Measurements from ENCODE around the gene KIAA1191. TPM values are rescaled to one million over a fixed set of nuclear protein-coding genes. Genes with fewer than 3 reads are reported as not detected.

KIAA1191 gene
- total RNA-seq, 3 donors from 2014 or later (not counting 1 experiment from before 2014, with no cell fraction given), result 36.8 to 76.3 (median 75.7) TPM

DNA sequence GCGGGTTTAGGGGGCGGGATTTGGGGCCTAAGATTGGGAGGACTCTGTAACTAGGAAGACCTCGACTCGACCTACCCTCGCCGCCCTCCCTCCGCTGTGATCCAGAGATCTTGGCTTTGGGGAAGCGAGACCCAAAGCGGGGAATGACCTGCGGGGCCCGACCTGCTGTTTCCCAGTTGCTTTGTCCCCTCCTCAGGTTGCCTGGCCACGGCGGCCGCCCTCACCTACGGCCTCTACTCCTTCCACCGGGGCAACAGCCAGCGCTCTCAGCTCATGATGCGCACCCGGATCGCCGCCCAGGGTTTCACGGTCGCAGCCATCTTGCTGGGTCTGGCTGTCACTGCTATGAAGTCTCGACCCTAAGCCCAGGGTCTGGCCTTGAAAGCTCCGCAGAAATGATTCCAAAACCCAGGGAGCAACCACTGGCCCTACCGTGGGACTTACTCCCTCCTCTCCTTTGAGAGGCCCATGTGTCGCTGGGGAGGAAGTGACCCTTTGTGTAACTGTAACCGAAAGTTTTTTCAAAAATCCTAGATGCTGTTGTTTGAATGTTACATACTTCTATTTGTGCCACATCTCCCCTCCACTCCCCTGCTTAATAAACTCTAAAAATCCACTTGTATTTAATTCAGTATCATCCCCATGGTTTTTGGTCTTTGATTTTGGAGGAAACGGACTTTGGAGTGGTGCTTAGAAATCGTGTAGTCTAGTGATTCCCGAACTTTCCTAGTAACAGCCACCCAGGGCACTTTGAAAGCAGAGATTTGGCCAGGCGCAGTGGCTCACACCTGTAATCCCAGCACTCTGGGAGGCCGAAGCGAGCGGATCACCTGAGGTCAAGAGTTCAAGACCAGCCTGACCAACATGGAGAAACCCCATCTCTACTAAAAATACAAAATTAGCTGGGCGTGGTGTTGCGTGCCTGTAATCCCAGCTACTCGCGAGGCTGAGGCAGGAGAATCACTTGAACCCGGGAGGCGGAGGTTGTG is 27.9 kb upstream of the KIAA1191 start:
- Mint-ChIP-seq H3K9me3 (no peaks in the 10 kb centered on the region), H3K36me3 (no peaks in the 10 kb centered on the region), H3K27me3 (ENCODE audit: low read depth in 2 of 2) (no peaks in the 10 kb centered on the region), H3K27ac (peak overlapping the region; percentile 90 to 100), H3K4me3 (peak overlapping the region; percentile 99), H3K4me1 (peaks cover 34 to 36% of the 10 kb centered on the region in 2 donors)
- Histone ChIP-seq H3K36me3 (ENCODE audit: control insufficient read depth, insufficient read depth, low read length) (peaks cover 33% of the 10 kb centered on the region), H3K27ac (ENCODE audit: low read length) (peak overlapping the region; percentile 97), H3K4me1 (ENCODE audit: control insufficient read depth, insufficient read depth, low read length) (peaks cover 20% of the 10 kb centered on the region), H3K4me3 (ENCODE audit: low read length) (peak overlapping the region; percentile 93), H3K9me3 (ENCODE audit: control insufficient read depth, insufficient read depth, low read length) (no peaks in the 10 kb centered on the region), H3K27me3 (ENCODE audit: control insufficient read depth, insufficient read depth, low read length) (no peaks in the 10 kb centered on the region)
- intact Hi-C loops (cut with micrococcal nuclease), result loop anchor here (2.0 kb wide), 2 partner anchors 27 to 147 kb away; partner anchors contain the start of genes CLTB and RNF44
- TF ChIP-seq, protein P1, sequence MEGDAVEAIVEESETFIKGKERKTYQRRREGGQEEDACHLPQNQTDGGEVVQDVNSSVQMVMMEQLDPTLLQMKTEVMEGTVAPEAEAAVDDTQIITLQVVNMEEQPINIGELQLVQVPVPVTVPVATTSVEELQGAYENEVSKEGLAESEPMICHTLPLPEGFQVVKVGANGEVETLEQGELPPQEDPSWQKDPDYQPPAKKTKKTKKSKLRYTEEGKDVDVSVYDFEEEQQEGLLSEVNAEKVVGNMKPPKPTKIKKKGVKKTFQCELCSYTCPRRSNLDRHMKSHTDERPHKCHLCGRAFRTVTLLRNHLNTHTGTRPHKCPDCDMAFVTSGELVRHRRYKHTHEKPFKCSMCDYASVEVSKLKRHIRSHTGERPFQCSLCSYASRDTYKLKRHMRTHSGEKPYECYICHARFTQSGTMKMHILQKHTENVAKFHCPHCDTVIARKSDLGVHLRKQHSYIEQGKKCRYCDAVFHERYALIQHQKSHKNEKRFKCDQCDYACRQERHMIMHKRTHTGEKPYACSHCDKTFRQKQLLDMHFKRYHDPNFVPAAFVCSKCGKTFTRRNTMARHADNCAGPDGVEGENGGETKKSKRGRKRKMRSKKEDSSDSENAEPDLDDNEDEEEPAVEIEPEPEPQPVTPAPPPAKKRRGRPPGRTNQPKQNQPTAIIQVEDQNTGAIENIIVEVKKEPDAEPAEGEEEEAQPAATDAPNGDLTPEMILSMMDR (IDR thresholded peaks at IDR 0.05), result no peak
- peak; percentile 34 to 44 (median 41) for ATAC-seq
- no peak for DNase-seq
- 26% methylated on average over 37 of the region's 41 CpGs for WGBS (ENCODE audit: insufficient coverage)

DNA sequence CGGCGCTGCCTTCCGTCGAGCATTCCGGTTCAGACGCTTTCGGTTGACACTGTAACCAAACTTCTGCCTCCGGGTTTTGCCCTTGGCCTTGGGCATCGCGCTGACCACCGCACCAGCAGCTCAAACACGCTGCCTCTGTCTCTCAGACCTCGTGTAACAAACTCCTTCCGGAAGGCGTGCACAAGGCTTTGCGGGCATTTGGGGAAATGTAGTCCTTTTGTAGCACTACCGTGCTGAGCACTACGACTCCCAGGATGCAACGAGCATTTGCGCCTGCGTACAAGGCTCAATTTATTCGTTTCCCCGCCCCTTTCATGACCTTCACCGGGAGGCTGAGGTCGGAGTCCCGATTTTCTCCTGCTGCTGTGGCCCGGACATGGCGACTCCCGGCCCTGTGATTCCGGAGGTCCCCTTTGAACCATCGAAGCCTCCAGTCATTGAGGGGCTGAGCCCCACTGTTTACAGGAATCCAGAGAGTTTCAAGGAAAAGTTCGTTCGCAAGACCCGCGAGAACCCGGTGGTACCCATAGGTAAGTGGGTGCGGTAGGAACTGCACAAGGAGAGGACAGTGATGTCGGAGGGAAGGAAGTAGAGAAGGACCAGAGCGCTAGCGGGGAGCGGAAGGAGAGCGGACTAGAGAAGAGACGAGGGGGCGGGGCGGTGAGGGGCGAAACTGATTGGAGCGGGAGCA is 27.0 kb upstream of the KIAA1191 start, which contains the start of the genes HIGD2A and NOP16:
TSS of gene HIGD2A (plus strand) at position 308 of the 691 bp plus-strand sequence. CDS start at position 377, 69 bp downstream.
TSS of gene NOP16 (minus strand) at position 155 of the 691 bp plus-strand sequence. CDS start at position 96, 59 bp downstream.
- TF ChIP-seq, protein P1 (IDR thresholded peaks at IDR 0.05), result no peak
- Histone ChIP-seq H3K9me3 (ENCODE audit: control insufficient read depth, insufficient read depth, low read length) (no peaks in the 10 kb centered on the region), H3K27me3 (ENCODE audit: control insufficient read depth, insufficient read depth, low read length) (no peaks in the 10 kb centered on the region), H3K4me1 (ENCODE audit: control insufficient read depth, insufficient read depth, low read length) (peaks cover 20% of the 10 kb centered on the region), H3K4me3 (ENCODE audit: low read length) (peak within 1 kb of the TSS; percentile 93), H3K36me3 (ENCODE audit: control insufficient read depth, insufficient read depth, low read length) (peaks cover 41% of the 10 kb centered on the region), H3K27ac (ENCODE audit: low read length) (peak within 1 kb of the TSS; percentile 97)
- WGBS (ENCODE audit: insufficient coverage), result under 1% methylated on average over 47 of the region's 47 CpGs
- Mint-ChIP-seq H3K27me3 (ENCODE audit: low read depth in 2 of 2) (no peaks in the 10 kb centered on the region), H3K36me3 (no peaks in the 10 kb centered on the region), H3K4me3 (peak within 1 kb of the TSS; percentile 99), H3K27ac (peak within 1 kb of the TSS; percentile 90 to 100), H3K4me1 (peaks cover 34 to 36% of the 10 kb centered on the region in 2 donors), H3K9me3 (no peaks in the 10 kb centered on the region)
- DNase-seq (peak; percentile 95 to 99), ATAC-seq (peak; percentile 87 to 97 (median 89))
- intact Hi-C loops (cut with micrococcal nuclease), result loop anchor here (1.0 to 2.0 kb wide), 3 partner anchors 28 to 148 kb away; partner anchors contain the start of genes CLTB, FAF2 and RNF44

DNA sequence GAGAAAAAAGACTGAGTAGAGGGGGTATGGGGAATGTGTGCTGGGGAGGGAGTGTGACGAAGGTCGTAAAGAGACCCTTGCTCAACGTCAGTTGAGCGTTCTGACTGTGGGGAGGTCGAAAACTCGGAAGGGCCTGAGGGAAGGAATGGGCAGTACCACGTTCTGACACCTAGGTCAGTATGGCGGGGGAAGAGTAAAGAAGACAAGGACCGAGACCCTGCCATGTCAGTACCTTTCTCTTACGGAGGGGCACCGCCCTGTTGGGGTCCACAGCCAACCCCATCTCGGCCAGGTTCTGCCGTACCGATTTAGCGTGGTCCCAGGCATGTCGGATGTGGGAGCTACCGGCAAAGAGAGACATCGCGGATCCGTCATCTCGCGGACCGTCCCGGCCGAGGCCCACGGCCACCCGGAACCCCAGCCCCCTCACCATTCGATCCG is 26.5 kb upstream of the KIAA1191 start:
- no peaks in the 10 kb centered on the region for H3K27me3 Mint-ChIP-seq (ENCODE audit: low read depth in 2 of 2)
- peaks cover 43% of the 10 kb centered on the region for H3K36me3 ChIP-seq (ENCODE audit: control insufficient read depth, insufficient read depth, low read length)
- H3K9me3 Mint-ChIP-seq, result no peaks in the 10 kb centered on the region
- H3K4me3 ChIP-seq (ENCODE audit: low read length), result peak overlapping the region; percentile 93
- H3K4me3 Mint-ChIP-seq, result peak overlapping the region; percentile 99
- peaks cover 34 to 36% of the 10 kb centered on the region in 2 donors for H3K4me1 Mint-ChIP-seq
- WGBS (ENCODE audit: insufficient coverage), result under 1% methylated on average over 29 of the region's 29 CpGs
- no peaks in the 10 kb centered on the region for H3K36me3 Mint-ChIP-seq
- ATAC-seq, result no peak
- intact Hi-C loops (cut with micrococcal nuclease), result loop anchor here (1.0 to 2.0 kb wide), 3 partner anchors 29 to 149 kb away; partner anchors contain the start of genes CLTB, FAF2 and RNF44
- peak overlapping the region; percentile 97 for H3K27ac ChIP-seq (ENCODE audit: low read length)
- H3K4me1 ChIP-seq (ENCODE audit: control insufficient read depth, insufficient read depth, low read length), result peaks cover 20% of the 10 kb centered on the region
- H3K9me3 ChIP-seq (ENCODE audit: control insufficient read depth, insufficient read depth, low read length), result no peaks in the 10 kb centered on the region
- TF ChIP-seq, protein P1 (IDR thresholded peaks at IDR 0.05), result no peak
- DNase-seq, result no peak
- peak overlapping the region; percentile 90 to 100 for H3K27ac Mint-ChIP-seq
- no peaks in the 10 kb centered on the region for H3K27me3 ChIP-seq (ENCODE audit: control insufficient read depth, insufficient read depth, low read length)
